HK-2 (cell line): ENCODE measurements around the gene SERPINB1.
"Not testable (repeated sequence)": the region's sequence is repeated elsewhere in the genome, so short reads cannot be mapped to it uniquely, and the experiment has no call there.

ENCODE experiments used
- DNase-seq: peaks from one replicate; pipeline ENCODE4 v3.0.0-alpha.2; 2018; ENCODE audit not compliant: unreplicated experiment

The SERPINB1 gene

GRCh38 chr6:2841264-2842138 lies at the start of gene SERPINB1:
TSS of gene SERPINB1 (minus strand) at chr6:2841863. CDS start at chr6:2840586, 1,277 bp downstream.
- peak; percentile 77 for DNase-seq

- no peak for DNase-seq
Measured at GRCh38 chr6:2890976-2891767, 49.5 kb upstream of the SERPINB1 start.

GRCh38 chr6:2885967-2886735 lies 44.5 kb upstream of the SERPINB1 start:
- DNase-seq: no peak

GRCh38 chr6:2884804-2885203 lies 43.1 kb upstream of the SERPINB1 start:
- no peak for DNase-seq

GRCh38 chr6:2883673-2884072 lies 42.0 kb upstream of the SERPINB1 start:
- no peak for DNase-seq

GRCh38 chr6:2881423-2881822 lies 39.8 kb upstream of the SERPINB1 start:
- DNase-seq: no peak

- not testable (repeated sequence) for DNase-seq
Measured at GRCh38 chr6:2880156-2880555, 38.5 kb upstream of the SERPINB1 start.

GRCh38 chr6:2877960-2878359 lies 36.3 kb upstream of the SERPINB1 start:
- no peak for DNase-seq

- DNase-seq: peak; percentile 32
Measured at GRCh38 chr6:2877057-2877882, 35.6 kb upstream of the SERPINB1 start.

GRCh38 chr6:2876210-2877056 lies 34.8 kb upstream of the SERPINB1 start:
- peak; percentile 66 for DNase-seq

GRCh38 chr6:2875359-2876191 lies 33.9 kb upstream of the SERPINB1 start:
- DNase-seq: peak; percentile 51

GRCh38 chr6:2873643-2874042 lies 32.0 kb upstream of the SERPINB1 start:
- no peak for DNase-seq

GRCh38 chr6:2872423-2873358 lies 31.0 kb upstream of the SERPINB1 start:
- no peak for DNase-seq

- DNase-seq: no peak
Measured at GRCh38 chr6:2871953-2872352, 30.3 kb upstream of the SERPINB1 start.

- DNase-seq: no peak
Measured at GRCh38 chr6:2871102-2871501, 29.4 kb upstream of the SERPINB1 start.

GRCh38 chr6:2870046-2870636 lies 28.5 kb upstream of the SERPINB1 start:
- DNase-seq: no peak

GRCh38 chr6:2868637-2869036 lies 27.0 kb upstream of the SERPINB1 start:
- no peak for DNase-seq
